Measurements from ENCODE around the gene CACNA1G. TPM values are rescaled to one million over a fixed set of nuclear protein-coding genes. Genes with fewer than 3 reads are reported as not detected.

The CACNA1G gene
- total and polyA plus RNA-seq, 2 donors (not counting 3 experiments of a cell fraction or from before 2014, with no cell fraction given) = not detected

- Histone ChIP-seq H3K4me2 (ENCODE audit: insufficient read depth, low read length) (no peak overlapping the region), H3K36me3 (ENCODE audit: control insufficient read depth in 2 of 2, extremely low read depth in 1 of 2, insufficient read depth in 2 of 2, low read length in 2 of 2) (no peaks in the 10 kb centered on the region), H3K27me3 (ENCODE audit: control insufficient read depth in 2 of 2, insufficient read depth in 2 of 2, low read length in 2 of 2) (no peaks in the 10 kb centered on the region), H3K4me3 (replicated peaks in 1 of 3; ENCODE audit: insufficient read depth in 1 of 3, low read depth in 1 of 3, low read length in 3 of 3) (no peak overlapping the region), H3K9me1 (replicated peaks; ENCODE audit: control insufficient read depth, extremely low read depth, insufficient read depth, low read length) (no peaks in the 10 kb centered on the region), H3K4me1 (ENCODE audit: control insufficient read depth, extremely low read depth, insufficient read depth, low read length) (no peaks in the 10 kb centered on the region), H3K27ac (ENCODE audit: insufficient read depth, low read depth, low read length) (no peak overlapping the region), H3K9me3 (replicated peaks; ENCODE audit: control insufficient read depth, insufficient read depth, low read length) (no peaks in the 10 kb centered on the region), H2AFZ (ENCODE audit: low read depth, low read length) (no peak overlapping the region), H3K9ac (replicated peaks; ENCODE audit: extremely low read depth, insufficient read depth, low read length) (no peak overlapping the region), H3K79me2 (ENCODE audit: control insufficient read depth, insufficient read depth, low read length) (no peaks in the 10 kb centered on the region), H4K20me1 (replicated peaks; ENCODE audit: control insufficient read depth, extremely low read depth, insufficient read depth, low read length) (no peaks in the 10 kb centered on the region)
- ChIA-PET POLR2A (interaction anchor here (0.5 kb wide), 1 partner anchor 52 kb away, joined by 8 read pairs; no protein-coding TSS in a partner anchor), CTCF (interaction anchor here (1.1 kb wide), 1 partner anchor 47 kb away, joined by 4 read pairs; no protein-coding TSS in a partner anchor)
- no peak for TF ChIP-seq CTCF (IDR thresholded peaks at IDR 0.05; ENCODE audit: extremely low read depth in 1 of 2, insufficient read depth in 1 of 2, low read depth in 1 of 2, low read length in 2 of 2)
- TF ChIP-seq MYC (IDR thresholded peaks at IDR 0.05; ENCODE audit: low read depth, low read length) = no peak
- TF ChIP-seq FOS (IDR thresholded peaks at IDR 0.05; ENCODE audit: borderline replicate concordance, insufficient read depth, low read length) = no peak
- TF ChIP-seq MAX (IDR thresholded peaks at IDR 0.05; ENCODE audit: insufficient read depth, insufficient read length) = no peak
- no peak for TF ChIP-seq POLR2A (IDR thresholded peaks at IDR 0.05; ENCODE audit: low read depth, low read length)
- TF ChIP-seq GATA2 (IDR thresholded peaks at IDR 0.05; ENCODE audit: insufficient read depth, insufficient read length, low read depth, low read length) = no peak
- TF ChIP-seq POLR2AphosphoS5 (IDR thresholded peaks at IDR 0.05; ENCODE audit: insufficient read depth, low read depth, low read length) = no peak
- TF ChIP-seq JUN (IDR thresholded peaks at IDR 0.05; ENCODE audit: borderline replicate concordance, insufficient read depth, insufficient read length, low read depth) = no peak
- TF ChIP-seq EZH2 (IDR thresholded peaks at IDR 0.05; ENCODE audit: borderline replicate concordance, low read depth, low read length, severe bottlenecking) = no peak
- intact Hi-C loops (cut with micrococcal nuclease) (no loop called here), dilution Hi-C loops (cut with MboI; ENCODE audit: extremely low pct_ligation_motif_present, low sequenced_read_pairs) (no loop called here)
- FAIRE-seq = no peak
- BruUV-seq (replicated peaks) = no TSS peak
- no peak for DNase-seq (ENCODE audit: low read depth, low spot score)
These were observed 114.7 kb downstream of the CACNA1G start for GRCh38 chr17:50675190-50675589.

All from endothelial cell of umbilical vein (primary cell).